GM18909 (cell line): Measurements from ENCODE around the gene PYCR2.

Experiments
- ATAC-seq: cut with Tn5 transposase; IDR thresholded peaks from one replicate; pipeline ENCODE4 v1.9.1; 2021; ENCODE audit warnings: mild to moderate bottlenecking; ENCODE audit not compliant: unreplicated experiment, poor library complexity

PYCR2 gene

GRCh38 chr1:225921734-225922709, 2.0 kb downstream of the PYCR2 start:
- ATAC-seq = no peak

DNA sequence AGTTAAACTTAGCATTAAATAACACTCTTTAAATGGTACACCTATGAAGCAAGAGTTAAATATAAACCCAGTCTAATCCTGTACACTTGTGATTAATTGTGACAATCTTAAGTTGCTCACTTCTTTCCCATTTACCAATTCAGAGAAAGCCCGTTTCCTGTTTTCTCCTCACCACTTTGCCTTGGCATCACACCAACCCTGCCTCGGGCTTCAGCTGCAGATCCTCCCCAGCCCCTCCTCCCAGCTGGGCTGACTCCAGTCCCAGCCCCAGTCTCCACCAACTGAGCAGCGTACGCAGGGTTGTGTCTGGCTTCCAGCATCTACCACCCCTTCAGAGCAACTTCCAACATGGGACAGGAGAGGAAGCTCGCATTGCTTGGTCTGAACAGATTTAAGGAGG, 4.1 kb downstream of the PYCR2 start:
- no peak for ATAC-seq

- no peak for ATAC-seq
These were observed 5.8 kb downstream of the PYCR2 start for GRCh38 chr1:225918280-225918679.

DNA sequence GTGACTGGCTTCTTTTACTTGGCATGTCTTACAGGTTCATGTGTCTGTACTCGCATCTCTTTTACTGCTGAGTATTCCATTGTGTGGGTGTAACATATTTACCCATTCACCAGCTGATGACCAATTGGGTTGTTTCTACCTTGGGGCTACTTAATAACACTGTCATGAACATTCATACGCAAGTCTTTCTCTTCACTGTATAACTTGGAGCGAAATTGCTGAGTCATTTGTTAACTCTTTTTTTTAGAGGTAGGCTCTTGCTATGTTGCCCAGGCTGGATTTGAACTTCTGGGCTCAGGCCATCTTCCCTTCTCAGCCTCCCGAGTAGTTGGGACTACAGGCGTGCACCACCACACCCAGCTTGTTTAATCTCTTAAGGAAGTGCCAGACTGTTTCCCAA, 6.5 kb downstream of the PYCR2 start:
- ATAC-seq = no peak

DNA sequence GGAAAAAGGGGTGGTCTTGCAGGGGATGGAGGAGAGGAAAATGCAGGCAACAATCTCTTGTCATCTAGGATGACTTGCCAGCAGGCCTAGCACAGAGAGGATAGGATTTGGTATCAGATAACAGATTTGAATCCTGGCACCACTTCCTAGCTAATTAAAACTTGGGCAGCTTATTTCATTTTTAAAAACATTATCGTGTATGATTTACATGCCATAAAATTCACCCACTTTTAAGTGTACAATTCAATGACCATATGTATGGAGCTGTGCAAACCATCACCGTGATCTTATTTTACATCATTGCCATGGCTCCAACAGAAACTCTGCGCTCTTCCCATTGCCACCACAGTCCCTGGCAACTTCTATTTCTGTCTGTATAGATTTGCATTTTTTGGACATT, 6.9 kb downstream of the PYCR2 start:
- no peak for ATAC-seq

DNA sequence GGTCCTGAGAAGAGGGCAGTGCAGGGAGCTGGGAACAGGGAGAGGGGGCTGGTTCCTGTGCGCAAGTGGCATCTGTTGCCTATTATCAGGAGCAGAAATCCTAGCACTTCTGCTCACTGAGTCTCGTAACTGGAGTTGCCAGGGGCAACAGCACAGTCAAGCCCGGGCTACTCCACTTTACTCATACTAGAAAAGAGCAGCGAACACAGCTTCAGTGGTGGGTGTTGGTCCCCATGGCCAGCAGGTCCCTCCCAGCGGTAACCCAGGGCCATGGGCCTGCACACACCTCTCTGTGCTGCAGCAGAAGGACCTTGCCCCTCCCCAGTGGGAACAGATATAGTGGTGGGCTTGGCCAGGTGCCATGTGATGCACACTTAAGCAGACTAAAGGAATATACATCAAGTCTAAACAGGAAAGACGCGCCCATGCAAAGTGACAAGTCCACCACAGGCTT, 8.5 kb downstream of the PYCR2 start:
- no peak for ATAC-seq

DNA sequence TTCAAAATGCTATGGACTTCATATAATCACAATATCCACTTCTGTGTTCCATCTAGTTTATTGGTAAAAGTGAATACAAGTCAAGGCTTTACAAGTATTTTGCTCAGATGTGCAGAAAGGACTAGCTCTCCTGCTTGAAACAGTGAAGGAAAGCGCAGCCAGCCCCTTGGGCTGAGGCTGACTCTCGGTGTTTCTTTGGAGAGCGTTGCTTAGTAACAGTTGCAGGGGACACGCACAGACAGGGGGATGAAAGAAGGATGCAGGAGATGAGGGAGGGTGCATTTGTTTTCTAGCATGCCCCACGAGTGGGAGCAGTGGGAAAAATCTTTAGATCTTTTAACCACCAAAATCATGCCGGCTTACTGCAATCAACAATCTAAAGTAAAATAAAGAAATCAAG, 9.1 kb downstream of the PYCR2 start:
- ATAC-seq = no peak

- ATAC-seq = no peak
These were observed 9.7 kb downstream of the PYCR2 start for GRCh38 chr1:225914391-225914790.

- ATAC-seq = peak; percentile 68
These were observed 12.6 kb downstream of the PYCR2 start for GRCh38 chr1:225911191-225912130.

- ATAC-seq = no peak
These were observed 14.6 kb downstream of the PYCR2 start for GRCh38 chr1:225909477-225909876.

GRCh38 chr1:225908773-225909172, 15.3 kb downstream of the PYCR2 start:
- no peak for ATAC-seq

- ATAC-seq = no peak
These were observed 15.9 kb downstream of the PYCR2 start for GRCh38 chr1:225908013-225908640.

GRCh38 chr1:225907341-225907740, 16.7 kb downstream of the PYCR2 start:
- no peak for ATAC-seq

- ATAC-seq = no peak
These were observed 17.6 kb downstream of the PYCR2 start for GRCh38 chr1:225906467-225906866.

DNA sequence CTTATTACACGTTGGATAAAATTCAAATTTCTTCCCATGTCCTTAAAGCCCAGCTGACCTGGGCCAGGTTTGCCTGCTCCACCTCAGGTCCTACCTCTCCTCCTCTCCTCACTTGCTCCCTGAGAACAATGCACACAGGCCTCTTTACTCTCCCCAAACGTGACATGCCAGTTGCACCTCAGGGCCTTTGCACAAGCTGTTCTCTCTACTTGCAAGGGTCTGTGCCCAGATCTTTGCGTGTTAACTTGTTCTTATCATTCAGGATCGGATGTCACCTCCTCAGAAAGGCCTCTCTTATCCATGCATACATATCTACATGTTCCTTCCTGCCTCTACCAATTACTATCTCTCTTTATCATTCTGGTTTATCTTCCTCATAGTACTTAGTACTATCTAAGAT, 20.4 kb downstream of the PYCR2 start:
- ATAC-seq = no peak

DNA sequence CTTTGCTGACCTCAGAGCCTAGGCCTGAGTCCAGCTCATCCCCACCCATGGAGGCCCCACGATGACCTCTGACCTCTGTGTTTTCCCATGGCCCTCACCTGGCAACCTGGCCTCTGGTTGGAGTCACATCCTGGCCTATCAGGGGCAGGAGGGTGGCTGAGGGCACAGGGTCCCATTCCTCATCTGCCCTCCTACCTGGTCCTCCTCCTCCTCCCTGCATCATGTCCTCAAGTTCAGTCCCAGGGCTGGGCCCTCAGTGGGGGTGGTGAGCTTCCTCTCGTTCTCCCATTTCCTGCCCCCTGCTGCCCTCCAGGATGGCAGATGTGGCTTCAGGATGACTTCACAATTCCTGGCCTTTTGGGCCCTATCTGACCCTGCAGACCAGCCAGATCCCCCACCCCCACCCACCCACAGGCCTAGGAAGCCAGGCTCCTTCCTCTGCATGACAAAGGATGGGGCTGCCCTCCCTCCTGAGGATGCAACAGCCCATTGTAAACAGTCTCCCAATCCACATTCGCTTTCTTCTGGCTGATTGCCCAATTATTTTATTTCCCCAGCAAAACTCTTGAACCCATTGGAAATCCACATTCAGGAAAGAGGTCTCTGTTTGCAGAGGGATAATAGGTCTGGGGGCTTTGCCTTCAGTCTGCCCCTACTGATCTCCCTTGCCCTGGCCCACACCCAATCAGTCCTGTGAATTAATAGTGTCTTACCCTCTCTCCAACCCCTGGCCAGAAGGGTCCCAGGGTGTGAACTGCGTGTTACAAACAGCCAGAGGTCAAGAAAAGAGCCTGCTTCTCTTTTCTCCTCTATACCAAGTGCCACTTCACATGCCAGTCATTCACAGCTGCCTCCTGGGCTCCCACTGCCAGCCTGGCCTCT, 24.8 kb downstream of the PYCR2 start:
- ATAC-seq = no peak

GRCh38 chr1:225897595-225898514, 26.2 kb downstream of the PYCR2 start:
- no peak for ATAC-seq

GRCh38 chr1:225896937-225897549, 27.0 kb downstream of the PYCR2 start:
- ATAC-seq = peak; percentile 100
